ENCODE data around the gene PTK6. TPM values are rescaled to one million over a fixed set of nuclear protein-coding genes. Genes with fewer than 3 reads are reported as not detected.
"Not testable (repeated sequence)": the region's sequence is repeated elsewhere in the genome, so short reads cannot be mapped to it uniquely, and the experiment has no call there.

PTK6 gene
- total and polyA plus RNA-seq, 2 donors: 2.8 to 3.4 TPM

GRCh38 chr20:63482021-63482587 lies 55.1 kb downstream of the PTK6 start:
- 42% methylated on average over 11 of the region's 11 CpGs for WGBS
- no peak overlapping the region for H3K4me3 ChIP-seq (ENCODE audit: low read depth, low read length)
- no peaks in the 10 kb centered on the region for H3K4me1 ChIP-seq (ENCODE audit: insufficient read depth)
- no peak overlapping the region for H3K27ac ChIP-seq (ENCODE audit: low read depth)
- no peak for DNase-seq (ENCODE audit: extremely low spot score)
- no peaks in the 10 kb centered on the region for H3K36me3 ChIP-seq (ENCODE audit: insufficient read depth)

GRCh38 chr20:63481503-63481902 lies 55.7 kb downstream of the PTK6 start:
- WGBS: 62% methylated on average over 12 of the region's 12 CpGs
- no peak overlapping the region for H3K4me3 ChIP-seq (ENCODE audit: low read depth, low read length)
- DNase-seq (ENCODE audit: extremely low spot score): no peak
- no peaks in the 10 kb centered on the region for H3K36me3 ChIP-seq (ENCODE audit: insufficient read depth)
- no peak overlapping the region for H3K27ac ChIP-seq (ENCODE audit: low read depth)
- H3K4me1 ChIP-seq (ENCODE audit: insufficient read depth): no peaks in the 10 kb centered on the region

- DNase-seq (ENCODE audit: extremely low spot score); H3K4me3 ChIP-seq (ENCODE audit: low read depth, low read length); H3K4me1 ChIP-seq (ENCODE audit: insufficient read depth); H3K27ac ChIP-seq (ENCODE audit: low read depth); H3K36me3 ChIP-seq (ENCODE audit: insufficient read depth): not testable (repeated sequence)
- 61% methylated on average over 32 of the region's 32 CpGs for WGBS
These were observed 57.3 kb downstream of the PTK6 start for GRCh38 chr20:63479695-63480419.

- Histone ChIP-seq H3K27ac (ENCODE audit: low read depth) (no peak overlapping the region), H3K4me1 (ENCODE audit: insufficient read depth) (no peaks in the 10 kb centered on the region), H3K36me3 (ENCODE audit: insufficient read depth) (no peaks in the 10 kb centered on the region), H3K4me3 (ENCODE audit: low read depth, low read length) (no peak overlapping the region)
- WGBS: 82% methylated on average over 34 of the region's 34 CpGs
- no peak for DNase-seq (ENCODE audit: extremely low spot score)
These were observed 58.6 kb downstream of the PTK6 start for GRCh38 chr20:63478346-63479302.

Other genes starting within 250 kb of the PTK6 start
- 1.2 TPM for gene COL20A1, start 244.2 kb downstream of the PTK6 start, total RNA-seq
- gene COL20A1, start 244.2 kb downstream of the PTK6 start, polyA plus RNA-seq: not detected
- 0.79 TPM for gene CHRNA4, start 176.0 kb downstream of the PTK6 start, total RNA-seq
- gene CHRNA4, start 176.0 kb downstream of the PTK6 start, polyA plus RNA-seq: not detected
- 2.1 TPM for gene KCNQ2, start 64.7 kb downstream of the PTK6 start, total RNA-seq
- 0.14 TPM for gene KCNQ2, start 64.7 kb downstream of the PTK6 start, polyA plus RNA-seq
- 11.2 TPM for gene EEF1A2, start 38.3 kb downstream of the PTK6 start, total RNA-seq
- gene EEF1A2, start 38.3 kb downstream of the PTK6 start, polyA plus RNA-seq: 5.1 TPM
- gene PPDPF, start 16.6 kb downstream of the PTK6 start, total RNA-seq: 44.7 TPM
- 545 TPM for gene PPDPF, start 16.6 kb downstream of the PTK6 start, polyA plus RNA-seq
- 0.48 TPM for gene SRMS, start 10.4 kb upstream of the PTK6 start, total RNA-seq
- not detected for gene SRMS, start 10.4 kb upstream of the PTK6 start, polyA plus RNA-seq
- gene FNDC11, start 16.8 kb upstream of the PTK6 start, total RNA-seq: 0.63 TPM
- 0.98 TPM for gene FNDC11, start 16.8 kb upstream of the PTK6 start, polyA plus RNA-seq
- 19.9 TPM for gene HELZ2, start 36.9 kb upstream of the PTK6 start, total RNA-seq
- 15.5 TPM for gene HELZ2, start 36.9 kb upstream of the PTK6 start, polyA plus RNA-seq
- gene GMEB2, start 89.7 kb upstream of the PTK6 start, total RNA-seq: 7.7 TPM
- gene GMEB2, start 89.7 kb upstream of the PTK6 start, polyA plus RNA-seq: 12.1 TPM
- gene STMN3, start 116.0 kb upstream of the PTK6 start, total RNA-seq: 17.7 TPM
- gene STMN3, start 116.0 kb upstream of the PTK6 start, polyA plus RNA-seq: 44.7 TPM
- 13.3 TPM for gene RTEL1, start 120.9 kb upstream of the PTK6 start, total RNA-seq
- gene RTEL1, start 120.9 kb upstream of the PTK6 start, polyA plus RNA-seq: 12.3 TPM
- 0.42 TPM for gene TNFRSF6B, start 159.3 kb upstream of the PTK6 start, total RNA-seq
- 35.6 TPM for gene TNFRSF6B, start 159.3 kb upstream of the PTK6 start, polyA plus RNA-seq
- gene ARFRP1, start 170.6 kb upstream of the PTK6 start, total RNA-seq: 17.9 TPM
- 40.8 TPM for gene ARFRP1, start 170.6 kb upstream of the PTK6 start, polyA plus RNA-seq
- 11.0 TPM for gene ZGPAT, start 170.7 kb upstream of the PTK6 start, total RNA-seq
- 30.7 TPM for gene ZGPAT, start 170.7 kb upstream of the PTK6 start, polyA plus RNA-seq
- gene LIME1, start 199.3 kb upstream of the PTK6 start, total RNA-seq: 1.1 TPM
- gene LIME1, start 199.3 kb upstream of the PTK6 start, polyA plus RNA-seq: 7.9 TPM
- 8.6 TPM for gene SLC2A4RG, start 202.4 kb upstream of the PTK6 start, total RNA-seq
- gene SLC2A4RG, start 202.4 kb upstream of the PTK6 start, polyA plus RNA-seq: 106 TPM

Measured in urinary bladder (tissue), 4 donors.